Peyer's patch (tissue), 4 donors: ENCODE data around the gene RAPSN.

Experiments used
- POLR2A ChIP-seq, 2 donors: fragments of 450-650 bp; IDR thresholded peaks; one replicate each; pipeline ENCODE4 v1.5.1; 2017; ENCODE audit warnings: antibody characterized with exemption in 2 of 2, mild to moderate bottlenecking in 2 of 2, moderate library complexity in 2 of 2
- TF ChIP-seq, protein P1 (sequence below), 6 experiments: fragments of 450-650 bp in 4 of 6; fragments of 200-600 bp in 2 of 6; sonication (generic) in 1 of 6; IDR thresholded peaks; one replicate each; pipeline ENCODE4 v1.5.1; 2017 to 2019; ENCODE audit warnings: antibody characterized with exemption in 6 of 6, mild to moderate bottlenecking in 3 of 6, moderate library complexity in 1 of 6

DNA sequence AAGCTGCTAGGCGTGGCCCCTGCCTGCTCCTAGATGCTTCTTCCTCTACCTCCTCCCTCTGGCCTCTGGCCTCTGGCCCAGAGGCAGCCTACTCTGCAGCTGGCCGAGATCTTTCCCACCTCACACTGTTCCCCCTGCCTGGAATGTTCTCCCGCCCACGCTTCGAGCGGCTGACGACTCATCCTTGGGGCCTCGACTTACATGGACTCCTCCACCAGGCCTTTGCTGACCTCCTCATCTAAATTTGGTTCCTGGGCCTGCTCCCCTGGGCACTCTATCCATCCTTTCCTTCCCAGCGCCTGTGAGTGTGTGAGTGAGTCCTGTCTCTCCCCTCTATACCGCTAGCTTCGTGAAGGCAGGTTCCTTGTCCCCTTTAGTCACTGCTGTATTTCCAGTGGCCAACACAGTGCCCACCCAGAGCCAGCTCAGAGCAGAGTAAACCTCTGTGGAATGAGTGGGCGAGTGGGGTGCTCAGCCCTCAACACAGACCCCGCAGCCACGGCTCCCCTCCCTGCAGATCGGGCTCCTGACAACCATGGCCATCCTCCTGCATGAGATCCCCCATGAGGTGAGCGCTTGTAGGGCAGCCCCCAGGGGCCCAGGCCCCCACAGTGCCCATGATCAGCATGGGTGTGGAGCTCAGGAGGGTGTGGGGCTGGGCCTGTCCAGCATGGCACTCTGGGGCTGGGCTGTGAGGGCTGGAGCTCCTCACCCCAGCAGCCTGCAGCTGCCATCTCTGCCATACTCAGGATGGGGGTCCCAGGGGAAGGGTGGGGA, 34.8 kb downstream of the RAPSN start:
- TF ChIP-seq POLR2A (IDR thresholded peaks at IDR 0.05): no peak
- TF ChIP-seq, protein P1, sequence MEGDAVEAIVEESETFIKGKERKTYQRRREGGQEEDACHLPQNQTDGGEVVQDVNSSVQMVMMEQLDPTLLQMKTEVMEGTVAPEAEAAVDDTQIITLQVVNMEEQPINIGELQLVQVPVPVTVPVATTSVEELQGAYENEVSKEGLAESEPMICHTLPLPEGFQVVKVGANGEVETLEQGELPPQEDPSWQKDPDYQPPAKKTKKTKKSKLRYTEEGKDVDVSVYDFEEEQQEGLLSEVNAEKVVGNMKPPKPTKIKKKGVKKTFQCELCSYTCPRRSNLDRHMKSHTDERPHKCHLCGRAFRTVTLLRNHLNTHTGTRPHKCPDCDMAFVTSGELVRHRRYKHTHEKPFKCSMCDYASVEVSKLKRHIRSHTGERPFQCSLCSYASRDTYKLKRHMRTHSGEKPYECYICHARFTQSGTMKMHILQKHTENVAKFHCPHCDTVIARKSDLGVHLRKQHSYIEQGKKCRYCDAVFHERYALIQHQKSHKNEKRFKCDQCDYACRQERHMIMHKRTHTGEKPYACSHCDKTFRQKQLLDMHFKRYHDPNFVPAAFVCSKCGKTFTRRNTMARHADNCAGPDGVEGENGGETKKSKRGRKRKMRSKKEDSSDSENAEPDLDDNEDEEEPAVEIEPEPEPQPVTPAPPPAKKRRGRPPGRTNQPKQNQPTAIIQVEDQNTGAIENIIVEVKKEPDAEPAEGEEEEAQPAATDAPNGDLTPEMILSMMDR (IDR thresholded peaks at IDR 0.05): no peak
